Measurements from ENCODE around the gene ALDOA.

- TF ChIP-seq, protein P1, sequence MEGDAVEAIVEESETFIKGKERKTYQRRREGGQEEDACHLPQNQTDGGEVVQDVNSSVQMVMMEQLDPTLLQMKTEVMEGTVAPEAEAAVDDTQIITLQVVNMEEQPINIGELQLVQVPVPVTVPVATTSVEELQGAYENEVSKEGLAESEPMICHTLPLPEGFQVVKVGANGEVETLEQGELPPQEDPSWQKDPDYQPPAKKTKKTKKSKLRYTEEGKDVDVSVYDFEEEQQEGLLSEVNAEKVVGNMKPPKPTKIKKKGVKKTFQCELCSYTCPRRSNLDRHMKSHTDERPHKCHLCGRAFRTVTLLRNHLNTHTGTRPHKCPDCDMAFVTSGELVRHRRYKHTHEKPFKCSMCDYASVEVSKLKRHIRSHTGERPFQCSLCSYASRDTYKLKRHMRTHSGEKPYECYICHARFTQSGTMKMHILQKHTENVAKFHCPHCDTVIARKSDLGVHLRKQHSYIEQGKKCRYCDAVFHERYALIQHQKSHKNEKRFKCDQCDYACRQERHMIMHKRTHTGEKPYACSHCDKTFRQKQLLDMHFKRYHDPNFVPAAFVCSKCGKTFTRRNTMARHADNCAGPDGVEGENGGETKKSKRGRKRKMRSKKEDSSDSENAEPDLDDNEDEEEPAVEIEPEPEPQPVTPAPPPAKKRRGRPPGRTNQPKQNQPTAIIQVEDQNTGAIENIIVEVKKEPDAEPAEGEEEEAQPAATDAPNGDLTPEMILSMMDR (IDR thresholded peaks at IDR 0.05), result no peak
- TF ChIP-seq POLR2A (IDR thresholded peaks at IDR 0.05), result no peak
Observed at GRCh38 chr16:30046588-30046987, 19.0 kb upstream of the ALDOA start.
